ENCODE measurements around the gene AFF3.

The AFF3 gene

DNA sequence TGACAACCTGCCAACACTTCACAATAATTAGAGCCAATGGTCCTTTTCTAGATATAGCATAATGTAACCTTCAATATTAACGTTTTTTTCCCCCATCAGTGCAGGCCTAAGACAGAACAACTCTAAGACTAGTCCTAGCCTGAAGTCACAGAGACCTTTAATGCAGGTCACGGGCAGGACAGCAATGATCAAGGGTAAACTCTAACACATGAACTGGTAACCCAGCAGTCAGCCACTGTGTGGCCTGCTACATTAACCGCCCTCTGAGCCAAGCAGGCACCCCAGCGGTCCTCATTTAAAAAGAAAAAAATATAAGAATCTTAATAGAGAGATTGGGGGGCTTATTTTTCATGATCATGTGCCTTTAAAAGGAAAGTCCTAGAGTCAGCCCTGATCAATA, 290.6 kb downstream of the AFF3 start:
- no peaks in the 10 kb centered on the region for H3K27me3 ChIP-seq (ENCODE audit: control insufficient read depth, insufficient read depth, low read length)
- no peak overlapping the region for H3K9ac ChIP-seq (ENCODE audit: low read length)
- no peak overlapping the region for H3K4me3 ChIP-seq (ENCODE audit: low read length)
- H3K27ac ChIP-seq (ENCODE audit: low read depth, low read length) = no peak overlapping the region
- H3K4me1 ChIP-seq (ENCODE audit: control insufficient read depth, insufficient read depth, low read length) = no peaks in the 10 kb centered on the region
- H3K36me3 ChIP-seq (ENCODE audit: control insufficient read depth, insufficient read depth, low read length) = no peaks in the 10 kb centered on the region

DNA sequence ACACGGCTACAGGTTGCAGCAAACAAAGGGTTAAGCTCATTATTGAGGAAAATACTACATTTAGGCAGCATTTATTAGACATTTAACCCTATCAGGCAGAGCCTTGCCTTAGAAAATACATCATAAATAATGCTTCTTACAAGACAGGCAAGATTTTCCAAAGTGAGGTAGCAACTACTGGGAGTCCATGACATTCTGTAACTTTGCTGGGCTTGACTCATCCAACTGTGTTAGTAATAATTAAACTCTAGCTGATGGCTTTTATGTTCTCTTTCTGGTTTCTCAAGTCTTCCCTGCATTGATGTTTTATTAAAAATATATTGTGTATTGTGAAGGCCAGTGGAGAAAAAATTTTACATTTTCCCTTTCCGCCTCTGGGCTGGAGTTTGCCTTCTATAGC, 291.3 kb downstream of the AFF3 start:
- Histone ChIP-seq H3K27me3 (ENCODE audit: control insufficient read depth, insufficient read depth, low read length) (no peaks in the 10 kb centered on the region), H3K36me3 (ENCODE audit: control insufficient read depth, insufficient read depth, low read length) (no peaks in the 10 kb centered on the region), H3K4me3 (ENCODE audit: low read length) (no peak overlapping the region), H3K27ac (ENCODE audit: low read depth, low read length) (no peak overlapping the region), H3K4me1 (ENCODE audit: control insufficient read depth, insufficient read depth, low read length) (no peaks in the 10 kb centered on the region), H3K9ac (ENCODE audit: low read length) (no peak overlapping the region)

DNA sequence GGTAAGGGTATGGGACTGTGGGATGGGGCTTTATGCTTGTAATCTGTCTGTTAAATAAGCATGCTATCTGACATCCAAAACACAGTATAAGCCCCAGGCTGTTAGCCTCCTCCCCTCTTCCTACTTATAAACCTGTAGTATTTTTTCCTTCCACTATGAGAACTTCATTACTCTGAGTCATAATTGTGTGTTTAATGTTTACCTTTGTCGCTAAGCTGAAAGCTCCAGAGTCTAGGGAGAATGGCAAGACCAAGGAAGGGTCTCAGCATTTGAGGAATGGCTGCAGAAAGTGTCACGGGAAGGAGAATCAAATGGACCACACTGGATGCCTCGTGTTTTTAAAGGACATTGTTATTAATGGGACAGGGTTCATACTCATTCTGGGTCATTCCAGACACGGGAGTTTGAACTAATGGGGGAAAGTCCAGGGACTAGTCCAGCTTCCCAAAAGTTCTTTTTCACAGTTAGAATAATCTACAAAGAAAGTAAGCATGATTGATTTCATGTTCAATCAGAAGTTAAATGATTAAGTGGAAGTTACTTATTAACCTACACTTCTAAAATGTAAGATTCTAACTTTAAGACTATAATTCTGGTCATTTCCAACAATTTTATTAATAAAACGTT, 292.2 kb downstream of the AFF3 start:
- H3K36me3 ChIP-seq (ENCODE audit: control insufficient read depth, insufficient read depth, low read length) = no peaks in the 10 kb centered on the region
- no peak overlapping the region for H3K27ac ChIP-seq (ENCODE audit: low read depth, low read length)
- no peak overlapping the region for H3K4me3 ChIP-seq (ENCODE audit: low read length)
- no peak overlapping the region for H3K9ac ChIP-seq (ENCODE audit: low read length)
- no peaks in the 10 kb centered on the region for H3K4me1 ChIP-seq (ENCODE audit: control insufficient read depth, insufficient read depth, low read length)
- H3K27me3 ChIP-seq (ENCODE audit: control insufficient read depth, insufficient read depth, low read length) = no peaks in the 10 kb centered on the region

DNA sequence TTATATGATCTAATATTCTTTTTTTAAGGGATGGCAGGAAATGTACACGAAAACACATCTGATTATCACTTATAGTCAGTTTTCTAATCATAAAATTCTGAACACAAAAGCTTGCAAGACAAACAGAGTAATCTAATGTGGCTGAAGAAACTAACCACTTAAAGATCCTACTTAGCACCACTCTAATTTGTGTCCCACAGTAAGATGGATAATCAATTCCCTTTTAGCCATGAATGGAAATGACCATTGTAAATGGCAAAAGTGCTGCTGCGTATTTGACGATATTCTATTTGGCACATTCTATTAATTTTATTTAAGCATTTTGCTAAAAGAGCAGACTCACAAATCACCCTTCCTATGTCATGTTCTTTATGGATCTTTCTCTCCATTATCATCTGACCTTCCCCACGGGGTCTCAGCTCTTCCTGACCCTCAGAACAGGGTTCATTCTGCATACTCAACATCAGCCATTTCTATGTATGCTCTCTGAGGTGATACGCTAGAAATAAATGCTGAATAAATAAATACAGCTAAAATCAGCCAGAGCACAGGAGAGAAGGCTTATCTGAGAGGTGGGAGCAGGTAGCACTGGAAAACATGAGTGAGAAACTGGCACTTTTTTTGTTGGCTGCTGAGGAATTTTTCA, 295.8 kb downstream of the AFF3 start:
- Histone ChIP-seq H3K4me1 (ENCODE audit: control insufficient read depth, insufficient read depth, low read length) (no peaks in the 10 kb centered on the region), H3K9ac (ENCODE audit: low read length) (no peak overlapping the region), H3K27me3 (ENCODE audit: control insufficient read depth, insufficient read depth, low read length) (no peaks in the 10 kb centered on the region), H3K4me3 (ENCODE audit: low read length) (no peak overlapping the region), H3K27ac (ENCODE audit: low read depth, low read length) (no peak overlapping the region), H3K36me3 (ENCODE audit: control insufficient read depth, insufficient read depth, low read length) (no peaks in the 10 kb centered on the region)

DNA sequence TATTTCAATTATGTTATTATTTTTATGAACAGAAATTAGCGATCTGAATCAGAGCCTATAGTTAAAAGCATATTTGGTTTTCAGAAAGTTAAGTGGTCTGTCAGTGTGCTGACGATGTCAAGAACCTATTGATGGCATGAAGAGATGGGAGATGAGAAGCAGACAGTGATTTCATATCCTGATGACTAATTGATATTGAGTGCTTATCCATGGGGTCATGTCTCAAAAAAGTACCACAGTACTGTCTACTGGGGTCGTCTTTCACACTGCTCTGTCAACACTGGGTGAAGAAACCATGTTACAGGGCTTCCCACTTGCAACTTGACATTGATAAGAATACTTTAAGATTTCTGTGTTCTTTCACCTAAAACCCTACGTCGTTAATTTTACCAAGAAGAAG, 297.1 kb downstream of the AFF3 start:
- Histone ChIP-seq H3K4me1 (ENCODE audit: control insufficient read depth, insufficient read depth, low read length) (no peaks in the 10 kb centered on the region), H3K27me3 (ENCODE audit: control insufficient read depth, insufficient read depth, low read length) (no peaks in the 10 kb centered on the region), H3K36me3 (ENCODE audit: control insufficient read depth, insufficient read depth, low read length) (no peaks in the 10 kb centered on the region), H3K4me3 (ENCODE audit: low read length) (no peak overlapping the region), H3K27ac (ENCODE audit: low read depth, low read length) (no peak overlapping the region), H3K9ac (ENCODE audit: low read length) (no peak overlapping the region)

DNA sequence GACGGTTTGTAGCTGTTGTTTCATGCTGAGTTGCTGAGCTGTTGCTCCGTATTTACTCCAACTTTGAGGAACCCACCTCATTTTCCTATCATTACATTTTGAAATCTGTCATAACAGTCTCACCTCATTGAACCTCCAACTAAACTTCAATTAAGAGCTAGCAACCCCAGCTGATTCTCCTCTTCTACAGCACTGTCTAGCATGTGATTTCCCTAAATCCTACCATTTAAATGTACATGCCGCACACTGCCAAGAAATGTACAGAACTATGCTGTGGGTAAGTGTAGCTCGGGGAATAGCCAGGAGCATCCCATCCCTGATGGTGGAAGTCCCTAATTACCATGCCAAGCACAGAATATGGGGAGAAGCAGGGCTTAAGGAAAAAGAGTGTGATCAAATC, 299.9 kb downstream of the AFF3 start:
- Histone ChIP-seq H3K27me3 (ENCODE audit: control insufficient read depth, insufficient read depth, low read length) (no peaks in the 10 kb centered on the region), H3K4me1 (ENCODE audit: control insufficient read depth, insufficient read depth, low read length) (no peaks in the 10 kb centered on the region), H3K27ac (ENCODE audit: low read depth, low read length) (no peak overlapping the region)

DNA sequence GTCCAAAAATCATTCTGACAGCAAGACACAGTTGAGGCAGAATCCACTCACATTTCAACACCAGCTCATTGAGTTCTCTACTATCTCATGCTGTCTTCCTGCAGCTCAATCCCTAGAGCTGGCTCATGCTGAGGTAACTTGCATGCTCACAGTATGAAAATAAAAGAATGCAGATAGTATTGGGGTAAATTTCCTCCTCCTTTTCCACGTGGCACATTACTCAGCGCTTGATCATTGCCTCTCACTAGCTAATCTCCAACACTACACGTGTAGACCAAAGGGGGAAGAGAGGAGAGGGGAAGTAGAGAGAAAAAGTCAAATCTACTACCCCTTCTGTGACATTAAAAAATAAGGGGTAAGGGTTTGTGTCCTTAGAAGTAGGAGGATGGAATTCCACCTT, 300.6 kb downstream of the AFF3 start:
- Histone ChIP-seq H3K36me3 (ENCODE audit: control insufficient read depth, insufficient read depth, low read length) (no peaks in the 10 kb centered on the region), H3K4me1 (ENCODE audit: control insufficient read depth, insufficient read depth, low read length) (no peaks in the 10 kb centered on the region), H3K9ac (ENCODE audit: low read length) (no peak overlapping the region), H3K27ac (ENCODE audit: low read depth, low read length) (no peak overlapping the region), H3K4me3 (ENCODE audit: low read length) (no peak overlapping the region), H3K27me3 (ENCODE audit: control insufficient read depth, insufficient read depth, low read length) (no peaks in the 10 kb centered on the region)

More for the DNA sequence above, 299.9 kb downstream of the AFF3 start:
- no peak overlapping the region for H3K9ac ChIP-seq (ENCODE audit: low read length)
- H3K36me3 ChIP-seq (ENCODE audit: control insufficient read depth, insufficient read depth, low read length) = no peaks in the 10 kb centered on the region
- no peak overlapping the region for H3K4me3 ChIP-seq (ENCODE audit: low read length)

DNA sequence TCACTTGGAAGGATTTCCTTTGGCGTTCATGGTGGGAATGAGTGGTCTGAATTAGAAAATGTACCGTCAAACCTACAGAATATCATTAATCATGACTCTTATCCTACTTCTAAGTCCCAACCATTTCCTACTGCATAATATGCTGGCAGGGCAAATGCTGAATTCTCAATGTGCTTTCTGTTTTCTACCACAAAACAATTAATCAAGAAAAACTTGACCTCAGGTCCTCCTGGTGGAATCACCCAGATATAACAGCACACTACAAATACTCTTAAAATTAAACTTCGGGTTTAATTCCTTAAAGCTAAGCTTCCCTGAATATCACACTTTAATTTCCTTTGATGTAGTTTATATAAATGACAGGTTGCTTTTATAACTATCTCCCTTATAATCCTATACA, 301.6 kb downstream of the AFF3 start:
- Histone ChIP-seq H3K36me3 (ENCODE audit: control insufficient read depth, insufficient read depth, low read length) (no peaks in the 10 kb centered on the region), H3K27ac (ENCODE audit: low read depth, low read length) (no peak overlapping the region), H3K4me3 (ENCODE audit: low read length) (no peak overlapping the region), H3K9ac (ENCODE audit: low read length) (no peak overlapping the region), H3K27me3 (ENCODE audit: control insufficient read depth, insufficient read depth, low read length) (no peaks in the 10 kb centered on the region), H3K4me1 (ENCODE audit: control insufficient read depth, insufficient read depth, low read length) (no peaks in the 10 kb centered on the region)

DNA sequence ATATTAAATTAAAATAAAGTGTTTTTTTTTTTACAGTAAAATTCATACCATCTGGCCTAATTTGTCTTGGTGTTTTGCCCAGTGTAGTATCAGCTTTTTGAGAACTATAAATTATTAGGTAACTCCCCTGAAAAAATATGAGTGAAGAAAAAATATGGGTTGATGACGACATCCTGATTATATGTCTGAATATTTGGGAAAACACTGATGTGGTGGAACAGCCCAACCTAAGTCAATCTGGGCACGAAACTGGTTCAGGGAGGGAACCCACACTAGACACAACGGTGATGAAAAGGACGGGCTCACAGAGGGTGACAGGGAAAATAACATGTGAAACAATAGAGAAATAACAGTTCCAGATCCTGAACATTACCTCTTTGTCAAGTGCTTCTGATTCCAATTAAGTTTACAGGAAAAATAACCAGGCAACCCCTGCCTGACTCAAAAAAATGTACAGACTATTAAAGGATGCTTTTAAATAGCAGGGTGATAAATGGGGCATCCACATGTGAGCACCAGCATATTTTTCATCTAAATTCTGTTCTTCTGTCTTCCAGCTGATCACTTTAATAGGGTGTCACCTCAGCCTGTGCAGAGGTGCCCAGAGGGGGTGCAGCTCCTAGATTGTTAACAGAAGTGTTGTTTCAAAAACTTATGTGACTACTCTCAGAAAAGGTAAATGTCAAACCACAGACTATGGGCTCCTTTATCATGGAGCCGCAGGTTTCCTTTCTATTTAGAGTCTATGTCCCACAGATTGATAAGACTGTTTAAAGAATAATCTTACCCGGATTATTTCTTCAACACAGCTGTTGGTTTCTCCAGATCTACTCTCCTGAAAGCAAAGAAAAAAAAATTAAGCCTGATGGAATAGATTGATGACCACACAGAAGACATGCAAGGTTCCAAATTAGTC, 305.4 kb downstream of the AFF3 start:
- Histone ChIP-seq H3K36me3 (ENCODE audit: control insufficient read depth, insufficient read depth, low read length) (no peaks in the 10 kb centered on the region), H3K9ac (ENCODE audit: low read length) (no peak overlapping the region), H3K4me1 (ENCODE audit: control insufficient read depth, insufficient read depth, low read length) (no peaks in the 10 kb centered on the region), H3K4me3 (ENCODE audit: low read length) (no peak overlapping the region), H3K27ac (ENCODE audit: low read depth, low read length) (no peak overlapping the region), H3K27me3 (ENCODE audit: control insufficient read depth, insufficient read depth, low read length) (no peaks in the 10 kb centered on the region)

DNA sequence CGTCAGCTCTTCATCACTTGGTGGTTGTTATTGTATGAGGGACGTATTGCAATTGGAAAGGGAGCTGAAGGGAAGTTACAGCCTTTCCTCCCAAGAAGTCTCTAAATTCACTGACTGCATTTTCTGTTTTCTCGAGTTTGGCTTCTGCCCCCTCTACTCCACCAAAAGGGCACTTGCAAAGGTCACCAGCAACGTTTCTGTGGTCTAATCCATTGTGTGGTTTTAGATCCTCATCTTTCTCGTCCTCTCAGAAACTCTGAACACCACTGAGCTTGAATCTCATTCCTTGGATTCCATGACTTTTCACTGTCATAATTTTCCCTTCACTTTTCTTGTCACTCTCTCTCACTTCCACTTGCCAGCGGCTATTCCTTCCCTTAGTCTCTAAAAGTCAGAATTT, 308.0 kb downstream of the AFF3 start:
- Histone ChIP-seq H3K36me3 (ENCODE audit: control insufficient read depth, insufficient read depth, low read length) (no peaks in the 10 kb centered on the region), H3K27me3 (ENCODE audit: control insufficient read depth, insufficient read depth, low read length) (no peaks in the 10 kb centered on the region), H3K27ac (ENCODE audit: low read depth, low read length) (no peak overlapping the region), H3K4me1 (ENCODE audit: control insufficient read depth, insufficient read depth, low read length) (no peaks in the 10 kb centered on the region), H3K9ac (ENCODE audit: low read length) (no peak overlapping the region), H3K4me3 (ENCODE audit: low read length) (no peak overlapping the region)

DNA sequence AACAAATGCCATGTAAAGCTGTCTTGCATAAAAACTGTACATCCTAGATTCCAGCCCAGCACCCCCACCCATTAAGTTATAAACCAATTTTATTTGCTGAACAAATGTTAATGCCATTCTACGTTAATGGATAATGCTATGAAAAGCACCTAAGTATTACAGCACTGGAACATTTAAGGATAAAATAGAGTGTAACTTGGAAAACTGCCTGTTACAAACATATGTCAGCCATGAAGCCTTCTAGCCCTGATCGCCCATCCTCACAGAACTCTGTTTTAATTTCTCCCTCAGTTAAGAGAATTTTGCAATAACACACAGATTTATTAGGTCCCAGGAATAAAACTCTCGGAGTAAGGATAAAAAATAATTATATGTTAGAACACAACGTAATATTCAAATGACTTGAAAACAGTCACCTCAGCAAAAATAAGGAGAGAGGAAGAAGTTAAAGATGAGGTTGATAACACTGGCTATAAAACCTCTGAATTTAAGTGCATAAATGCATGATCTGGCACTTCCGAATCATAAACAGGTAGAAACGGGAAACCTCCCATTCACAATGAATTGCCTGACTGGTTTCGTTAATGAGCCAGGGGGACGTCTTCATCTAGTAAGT, 308.7 kb downstream of the AFF3 start:
- no peaks in the 10 kb centered on the region for H3K36me3 ChIP-seq (ENCODE audit: control insufficient read depth, insufficient read depth, low read length)
- no peaks in the 10 kb centered on the region for H3K27me3 ChIP-seq (ENCODE audit: control insufficient read depth, insufficient read depth, low read length)
- no peaks in the 10 kb centered on the region for H3K4me1 ChIP-seq (ENCODE audit: control insufficient read depth, insufficient read depth, low read length)
- no peak overlapping the region for H3K27ac ChIP-seq (ENCODE audit: low read depth, low read length)
- H3K9ac ChIP-seq (ENCODE audit: low read length) = no peak overlapping the region
- no peak overlapping the region for H3K4me3 ChIP-seq (ENCODE audit: low read length)

DNA sequence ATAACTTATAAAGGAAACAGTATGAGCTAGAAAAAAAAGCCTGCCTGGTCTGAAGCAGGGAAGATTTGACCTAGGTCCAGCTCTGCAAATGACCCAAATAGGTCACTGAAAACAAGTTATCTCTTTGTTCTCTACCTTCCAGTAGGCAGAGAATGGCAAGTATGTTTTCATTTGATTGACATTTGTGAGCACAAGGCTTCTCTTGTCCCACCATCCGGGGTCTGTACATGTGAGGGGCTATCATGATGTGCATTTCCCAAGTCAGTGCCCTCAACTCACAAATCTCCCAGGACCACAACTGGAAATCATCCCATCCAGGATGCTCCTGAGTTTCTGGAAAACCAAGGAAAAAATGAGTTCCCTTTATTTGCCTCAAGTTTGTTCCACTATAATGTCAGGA, 309.5 kb downstream of the AFF3 start:
- H3K4me3 ChIP-seq (ENCODE audit: low read length) = no peak overlapping the region
- no peaks in the 10 kb centered on the region for H3K36me3 ChIP-seq (ENCODE audit: control insufficient read depth, insufficient read depth, low read length)
- no peak overlapping the region for H3K9ac ChIP-seq (ENCODE audit: low read length)
- H3K27me3 ChIP-seq (ENCODE audit: control insufficient read depth, insufficient read depth, low read length) = no peaks in the 10 kb centered on the region
- no peak overlapping the region for H3K27ac ChIP-seq (ENCODE audit: low read depth, low read length)
- H3K4me1 ChIP-seq (ENCODE audit: control insufficient read depth, insufficient read depth, low read length) = no peaks in the 10 kb centered on the region
